GM12872 (cell line): ENCODE data around the gene WDR86.

Experiments used
- CTCF ChIP-seq: IDR thresholded peaks from 3 replicates; pipeline ENCODE4 v1.5.1; 2011; ENCODE audit warnings: low read depth, mild to moderate bottlenecking, low read length, moderate library complexity; ENCODE audit not compliant: insufficient read depth

Gene WDR86

GRCh38 chr7:151447901-151448260, 38.0 kb upstream of the WDR86 start:
- no peak for TF ChIP-seq CTCF

GRCh38 chr7:151447312-151447711, 37.5 kb upstream of the WDR86 start:
- no peak for TF ChIP-seq CTCF

- no peak for TF ChIP-seq CTCF
Observed at GRCh38 chr7:151446412-151446811, 36.6 kb upstream of the WDR86 start.

- no peak for TF ChIP-seq CTCF
Observed at GRCh38 chr7:151444632-151445031, 34.8 kb upstream of the WDR86 start.

GRCh38 chr7:151442776-151443496, 33.1 kb upstream of the WDR86 start:
- TF ChIP-seq CTCF: no peak

- no peak for TF ChIP-seq CTCF
Observed at GRCh38 chr7:151440799-151441445, 31.1 kb upstream of the WDR86 start.

GRCh38 chr7:151439855-151440798, 30.3 kb upstream of the WDR86 start, which contains the start of gene CRYGN:
CRYGN (minus strand) TSS chr7:151440141; CDS start chr7:151439917, 224 bp downstream.
- no peak for TF ChIP-seq CTCF
